Mesenchymal stem cell (in vitro differentiated cells and primary cell): ENCODE data around the gene GALM.

Source experiments
- DNase-seq: peaks from one replicate; pipeline ENCODE4 v3.0.0-alpha.2; 2013
- H2AFZ ChIP-seq: one replicate; pipeline ENCODE4 v1.6.1; 2013; ENCODE audit warnings: low read depth, mild to moderate bottlenecking, control low read depth, inconsistent platforms, low read length, moderate library complexity
- H2AK5ac ChIP-seq: 2 replicates; pipeline ENCODE4 v1.6.1; 2013; ENCODE audit warnings: low read length, moderate library complexity, mild to moderate bottlenecking, inconsistent platforms; ENCODE audit not compliant: severe bottlenecking
- H2BK120ac ChIP-seq: one replicate; pipeline ENCODE4 v1.6.1; 2013; ENCODE audit warnings: low read depth, mild to moderate bottlenecking, inconsistent platforms, low read length, moderate library complexity
- H2BK12ac ChIP-seq, 2 experiments: one replicate each; pipeline ENCODE4 v1.6.1; 2013; ENCODE audit warnings: inconsistent platforms in 2 of 2, low read length in 2 of 2, mild to moderate bottlenecking in 2 of 2, moderate library complexity in 2 of 2, control low read depth in 1 of 2
- H2BK15ac ChIP-seq: one replicate; pipeline ENCODE4 v1.6.1; 2013; ENCODE audit warnings: mild to moderate bottlenecking, low read depth, inconsistent platforms; ENCODE audit not compliant: poor library complexity, severe bottlenecking
- H2BK5ac ChIP-seq: 2 replicates; pipeline ENCODE4 v1.6.1; 2013; ENCODE audit warnings: low read depth, mild to moderate bottlenecking, low read length, control low read depth, inconsistent platforms; ENCODE audit not compliant: poor library complexity, severe bottlenecking
- H3K14ac ChIP-seq, 2 experiments: one replicate each; pipeline ENCODE4 v1.6.1; 2013; ENCODE audit warnings: inconsistent platforms in 2 of 2, low read length in 2 of 2, control low read depth in 1 of 2, mild to moderate bottlenecking in 1 of 2, moderate library complexity in 1 of 2
- H3K18ac ChIP-seq, 2 experiments: one replicate each; pipeline ENCODE4 v1.6.1; 2013; ENCODE audit warnings: inconsistent platforms in 2 of 2, low read length in 2 of 2, control low read depth in 1 of 2, low read depth in 1 of 2, mild to moderate bottlenecking in 1 of 2
- H3K23ac ChIP-seq, 2 experiments: one replicate each; pipeline ENCODE4 v1.6.1; 2013; ENCODE audit warnings: inconsistent platforms in 2 of 2, low read length in 2 of 2, mild to moderate bottlenecking in 2 of 2, moderate library complexity in 2 of 2, control low read depth in 1 of 2
- H3K27ac ChIP-seq: 2 replicates; pipeline ENCODE4 v1.5.1; 2013; ENCODE audit warnings: mild to moderate bottlenecking, moderate library complexity, low read length, control low read depth, inconsistent platforms; ENCODE audit not compliant: poor library complexity, severe bottlenecking
- H3K27me3 ChIP-seq, 2 experiments: 2 replicates each; pipeline versions ENCODE4 v1.6.1 to v1.7.0; 2013; ENCODE audit warnings: low read length in 2 of 2, mild to moderate bottlenecking in 2 of 2, moderate library complexity in 2 of 2, control low read depth in 1 of 2, inconsistent platforms in 1 of 2; ENCODE audit not compliant: control insufficient read depth in 1 of 2, insufficient read depth in 1 of 2
- H3K36me3 ChIP-seq, 2 experiments: 2 replicates each; pipeline versions ENCODE4 v1.6.1 to v1.7.0; 2013; ENCODE audit warnings: low read length in 2 of 2, control low read depth in 1 of 2, inconsistent platforms in 1 of 2, low read depth in 1 of 2, mild to moderate bottlenecking in 1 of 2; ENCODE audit not compliant: insufficient read depth in 2 of 2, control insufficient read depth in 1 of 2
- H3K4ac ChIP-seq, 2 experiments: one replicate each; pipeline ENCODE4 v1.6.1; 2013; ENCODE audit warnings: inconsistent platforms in 2 of 2, low read length in 2 of 2, mild to moderate bottlenecking in 2 of 2, moderate library complexity in 2 of 2, control low read depth in 1 of 2, low read depth in 1 of 2
- H3K4me1 ChIP-seq: 2 replicates; pipeline ENCODE4 v1.6.1; 2013; ENCODE audit warnings: low read depth, low read length, control low read depth; ENCODE audit not compliant: control insufficient read depth, insufficient read depth
- H3K4me2 ChIP-seq: 2 replicates; pipeline ENCODE4 v1.6.1; 2013; ENCODE audit warnings: low read length, mild to moderate bottlenecking, inconsistent platforms; ENCODE audit not compliant: poor library complexity, severe bottlenecking
- H3K4me3 ChIP-seq, 2 experiments: 2 replicates each; pipeline versions ENCODE4 v1.5.1 to v1.7.0; 2013; ENCODE audit warnings: low read length in 2 of 2, mild to moderate bottlenecking in 2 of 2, control low read depth in 1 of 2, low read depth in 1 of 2; ENCODE audit not compliant: insufficient read depth in 1 of 2
- H3K79me1 ChIP-seq: replicated peaks from 2 replicates; pipeline ENCODE4 v1.6.1; 2013; ENCODE audit warnings: mild to moderate bottlenecking, control low read depth, low read length, inconsistent platforms; ENCODE audit not compliant: poor library complexity, severe bottlenecking
- H3K9ac ChIP-seq: 2 replicates; pipeline ENCODE4 v1.7.0; 2013; ENCODE audit warnings: mild to moderate bottlenecking, low read length, moderate library complexity
- H3K9me3 ChIP-seq: 2 replicates; pipeline ENCODE4 v1.7.0; 2013; ENCODE audit warnings: mild to moderate bottlenecking, low read length; ENCODE audit not compliant: control insufficient read depth
- H4K8ac ChIP-seq: one replicate; pipeline ENCODE4 v1.6.1; 2013; ENCODE audit warnings: inconsistent platforms, mild to moderate bottlenecking, low read length, moderate library complexity
- H4K91ac ChIP-seq: one replicate; pipeline ENCODE4 v1.6.1; 2013; ENCODE audit warnings: mild to moderate bottlenecking, low read length, inconsistent platforms
- WGBS: methylation state at CpG from one replicate; pipeline ENCODE4 v1.1.7; 2013; ENCODE audit warnings: mixed read lengths; 5-methylcytosine and 5-hydroxymethylcytosine counted together

Gene GALM

DNA sequence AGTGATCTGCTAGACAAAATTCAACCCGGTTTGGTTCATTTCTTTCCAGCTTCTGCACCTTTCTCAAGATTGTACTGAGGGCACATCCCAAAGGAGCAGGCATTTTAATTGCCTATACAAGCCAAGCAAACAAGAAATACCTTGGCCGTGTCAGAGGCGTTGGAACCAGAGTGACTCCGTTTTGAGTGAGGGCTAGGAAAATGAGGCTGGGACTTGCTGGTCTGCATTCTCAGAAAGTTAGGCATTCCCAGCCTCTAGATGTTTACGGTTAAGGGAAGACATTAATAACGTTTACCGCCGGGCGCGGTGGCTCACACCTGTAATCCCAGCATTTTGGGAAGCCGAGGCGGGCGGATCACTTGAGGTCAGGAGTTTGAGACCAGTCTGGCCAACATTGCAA, 110.6 kb downstream of the GALM start:
- H3K79me1 ChIP-seq, result peaks cover 6% of the 10 kb centered on the region
- no peak overlapping the region for H4K91ac ChIP-seq
- H3K27me3 ChIP-seq, result no peaks in the 10 kb centered on the region
- peaks cover 5% of the 10 kb centered on the region for H3K4me1 ChIP-seq
- no peak for DNase-seq
- H3K14ac ChIP-seq, result no peak overlapping the region
- no peak overlapping the region for H2BK15ac ChIP-seq
- no peak overlapping the region for H2BK5ac ChIP-seq
- H2BK12ac ChIP-seq, result no peak overlapping the region
- WGBS, result 92% methylated on average over 13 of the region's 13 CpGs
- no peak overlapping the region for H3K27ac ChIP-seq
- H2AFZ ChIP-seq, result no peak overlapping the region
- no peak overlapping the region for H3K9ac ChIP-seq
- no peak overlapping the region for H3K4ac ChIP-seq
- no peak overlapping the region for H2AK5ac ChIP-seq
- peaks cover 0 to 7% of the 10 kb centered on the region in 2 experiments for H3K36me3 ChIP-seq
- H3K4me3 ChIP-seq, result no peak overlapping the region
- no peak overlapping the region for H3K23ac ChIP-seq
- no peaks in the 10 kb centered on the region for H3K9me3 ChIP-seq
- no peak overlapping the region for H2BK120ac ChIP-seq
- no peak overlapping the region for H4K8ac ChIP-seq
- no peak overlapping the region for H3K18ac ChIP-seq
- no peak overlapping the region for H3K4me2 ChIP-seq

GRCh38 chr2:38778687-38779082, 112.8 kb downstream of the GALM start:
- Histone ChIP-seq H3K27ac (peak overlapping the region; percentile 18), H3K36me3 (peaks cover 0 to 14% of the 10 kb centered on the region in 2 experiments), H4K8ac (peak overlapping the region; percentile 41), H3K4me3 (peak overlapping the region; percentile 49 to 88), H4K91ac (no peak overlapping the region), H2BK15ac (no peak overlapping the region), H2BK5ac (no peak overlapping the region), H3K14ac (no peak overlapping the region), H3K4ac (peak overlapping the region in 1 of 2 experiments; percentile 35), H3K4me1 (peaks cover 3% of the 10 kb centered on the region), H3K9me3 (no peaks in the 10 kb centered on the region), H2AK5ac (no peak overlapping the region), H2BK120ac (no peak overlapping the region), H2BK12ac (no peak overlapping the region), H3K79me1 (peaks cover 6% of the 10 kb centered on the region), H3K23ac (no peak overlapping the region), H3K4me2 (peak overlapping the region; percentile 88), H2AFZ (peak overlapping the region; percentile 84), H3K27me3 (no peaks in the 10 kb centered on the region), H3K18ac (peak overlapping the region in 1 of 2 experiments; percentile 64), H3K9ac (peak overlapping the region; percentile 93)
- DNase-seq, result no peak
- 47% methylated on average over 6 of the region's 8 CpGs for WGBS

- no peak for DNase-seq
Observed at GRCh38 chr2:38783586-38783985, 117.7 kb downstream of the GALM start.

More at GRCh38 chr2:38783586-38783985, 117.7 kb downstream of the GALM start:
- Histone ChIP-seq H2BK12ac (no peak overlapping the region), H4K8ac (no peak overlapping the region), H2AFZ (no peak overlapping the region), H3K27ac (no peak overlapping the region), H3K4me1 (peaks cover 3% of the 10 kb centered on the region), H2BK120ac (no peak overlapping the region), H2BK5ac (no peak overlapping the region), H4K91ac (no peak overlapping the region), H3K79me1 (peaks cover 3% of the 10 kb centered on the region), H3K4me2 (no peak overlapping the region), H3K9ac (no peak overlapping the region), H2BK15ac (no peak overlapping the region), H3K14ac (no peak overlapping the region), H3K23ac (no peak overlapping the region), H3K27me3 (no peaks in the 10 kb centered on the region), H3K4me3 (no peak overlapping the region), H3K9me3 (no peaks in the 10 kb centered on the region), H3K18ac (no peak overlapping the region), H2AK5ac (no peak overlapping the region), H3K4ac (no peak overlapping the region), H3K36me3 (peaks cover 0 to 14% of the 10 kb centered on the region in 2 experiments)
